Stimulated activated CD4-positive, alpha-beta T cell treated with anti-CD3 and anti-CD28 coated beads, Interleukin-1b, Interleukin-23, amount 100 ng/mL, for 1 hour (primary cell): ENCODE results near the gene EDA.
"Not testable (repeated sequence)": the region's sequence is repeated elsewhere in the genome, so short reads cannot be mapped to it uniquely, and the experiment has no call there.

Experiments
- DNase-seq, 2 donors: peaks; one replicate each; pipeline ENCODE4 v3.0.0-alpha.2; 2020; ENCODE audit warnings: low read depth in 2 of 2

Gene EDA

DNA sequence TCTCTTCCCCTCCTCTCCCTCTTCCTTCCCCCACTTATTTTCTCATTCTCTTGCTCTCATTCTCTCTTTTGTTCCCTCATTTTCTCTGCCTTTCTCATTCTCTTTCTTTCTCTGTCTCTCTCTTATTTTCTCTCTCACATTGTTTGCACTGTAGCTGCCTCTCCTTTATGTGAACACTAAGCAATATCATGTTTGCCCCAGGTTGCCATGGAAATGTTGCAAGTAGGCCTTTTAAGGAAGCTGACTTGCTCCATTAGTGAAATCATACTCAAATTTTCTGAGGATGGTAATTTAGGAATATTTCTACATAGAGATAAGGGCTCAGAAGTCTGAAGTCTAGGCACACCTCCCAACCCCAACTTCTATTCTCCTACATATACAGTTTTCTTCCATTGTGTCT, 130.1 kb downstream of the EDA start:
- no peak for DNase-seq

DNA sequence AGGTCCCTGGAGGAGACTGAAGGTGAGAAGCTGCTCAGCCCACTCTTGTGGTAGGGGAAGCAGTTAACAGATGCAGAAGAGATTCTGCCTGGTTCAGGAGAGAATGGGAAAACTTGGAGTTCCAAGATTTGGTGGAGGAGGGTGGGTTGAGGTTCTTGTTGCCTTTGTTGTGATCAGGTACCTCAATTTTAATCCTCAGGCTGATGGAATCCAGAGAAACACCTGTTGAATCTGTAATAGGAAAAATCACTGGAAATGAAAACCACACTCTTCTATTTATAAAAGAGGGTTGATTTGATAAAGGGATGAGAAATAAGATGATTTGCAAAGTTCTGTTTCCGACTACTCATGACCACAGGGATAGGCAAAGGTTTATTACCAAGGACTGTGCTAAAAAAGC, 132.1 kb downstream of the EDA start:
- no peak for DNase-seq

DNA sequence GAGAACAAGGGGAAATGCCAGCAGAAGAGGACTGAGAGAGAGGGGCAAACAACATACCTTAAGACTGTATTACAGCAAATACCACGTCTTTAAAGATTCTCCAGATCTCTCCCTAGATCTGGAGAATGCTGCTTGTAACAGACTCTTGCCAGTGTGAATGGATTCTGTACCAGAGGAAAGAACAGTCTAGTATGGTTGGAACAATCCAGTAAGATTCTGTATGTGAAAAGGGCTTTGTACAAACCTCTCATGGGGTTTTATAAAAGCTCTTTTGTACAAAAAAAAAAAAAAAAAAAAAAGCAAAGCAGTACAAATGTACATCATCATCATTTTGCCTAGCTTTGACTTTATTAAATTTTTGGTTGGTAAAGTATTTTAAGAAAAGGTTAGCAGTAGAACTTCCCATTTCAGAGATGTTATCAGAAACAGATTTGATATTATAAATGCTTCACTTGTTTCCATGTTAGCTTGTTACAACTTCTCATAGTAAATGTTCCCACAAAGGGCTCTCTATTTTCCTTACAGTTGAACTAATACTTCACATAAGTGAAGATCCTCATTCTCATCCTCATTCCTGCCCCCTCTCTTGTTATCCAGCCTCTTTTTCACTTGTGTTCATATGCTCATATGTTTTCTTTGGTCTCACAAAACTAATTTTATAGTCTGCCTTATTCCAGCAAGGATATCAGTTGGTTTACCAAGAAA, 144.2 kb downstream of the EDA start:
- no peak for DNase-seq

DNA sequence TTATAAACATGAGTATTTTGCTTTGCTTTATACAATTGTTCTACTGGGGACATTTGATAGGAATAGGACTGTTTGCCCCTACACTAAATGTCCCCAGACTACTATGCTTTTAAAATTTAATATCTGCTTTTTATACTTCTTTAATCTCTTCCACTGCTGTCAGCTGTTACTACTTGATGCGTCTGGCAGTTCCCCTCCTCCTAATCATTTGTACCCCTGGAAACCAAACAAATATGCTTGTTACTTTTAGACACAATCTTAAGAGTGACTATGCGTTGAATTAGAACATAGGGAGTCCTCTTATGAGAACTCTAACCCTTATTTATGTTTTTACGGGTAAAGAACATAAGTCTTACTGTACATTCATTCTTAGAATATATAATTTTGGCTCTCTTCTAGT, 145.7 kb downstream of the EDA start:
- no peak for DNase-seq

GRCh38 chrX:69762340-69762739, 146.4 kb downstream of the EDA start:
- DNase-seq = no peak

- no peak for DNase-seq
Measured at GRCh38 chrX:69793260-69793935, 177.5 kb downstream of the EDA start.

GRCh38 chrX:69795702-69796101, 179.8 kb downstream of the EDA start:
- DNase-seq = no peak

GRCh38 chrX:69807400-69807799, 191.5 kb downstream of the EDA start:
- DNase-seq = no peak

DNA sequence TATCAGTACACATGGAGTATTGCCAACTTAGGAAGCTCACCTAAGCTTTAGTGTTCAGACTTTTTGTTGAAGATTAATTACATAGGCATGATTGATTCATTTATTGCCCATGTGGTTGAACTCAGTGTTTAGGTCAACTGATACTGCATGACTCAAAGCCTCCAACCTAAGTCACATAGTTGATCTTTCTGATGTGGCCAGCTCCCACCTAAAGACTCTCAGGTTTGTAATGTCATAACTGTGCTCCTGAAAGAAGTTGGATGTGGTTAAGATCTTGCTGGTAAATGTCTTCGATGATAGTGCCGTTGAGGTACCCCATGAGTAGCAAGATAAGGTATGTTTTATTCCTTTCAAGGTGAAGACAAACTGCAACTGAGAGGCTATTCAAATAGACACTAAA, 192.5 kb downstream of the EDA start:
- no peak for DNase-seq

GRCh38 chrX:69813677-69814076, 197.8 kb downstream of the EDA start:
- no peak for DNase-seq

DNA sequence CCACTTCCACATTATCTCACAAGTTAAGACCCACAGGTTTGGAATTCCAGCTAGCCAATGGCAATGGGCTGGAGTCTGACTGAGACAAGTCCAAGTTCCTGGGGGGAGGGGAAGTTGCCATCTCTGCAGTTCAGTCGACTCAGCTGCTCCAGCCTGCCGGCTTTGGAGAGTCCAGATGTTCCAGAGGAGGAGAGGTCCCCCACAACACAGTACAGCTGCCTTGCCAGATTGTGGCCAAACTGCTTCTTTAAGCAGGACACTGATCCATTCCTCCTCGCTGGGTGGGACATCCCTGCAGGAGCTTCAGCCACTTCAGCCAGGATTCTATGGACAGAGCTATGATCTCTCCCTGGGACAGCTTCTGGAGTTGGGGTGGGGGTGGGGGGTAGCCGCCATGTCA, 199.2 kb downstream of the EDA start:
- no peak for DNase-seq

- no peak for DNase-seq
Measured at GRCh38 chrX:69815519-69815918, 199.6 kb downstream of the EDA start.

DNA sequence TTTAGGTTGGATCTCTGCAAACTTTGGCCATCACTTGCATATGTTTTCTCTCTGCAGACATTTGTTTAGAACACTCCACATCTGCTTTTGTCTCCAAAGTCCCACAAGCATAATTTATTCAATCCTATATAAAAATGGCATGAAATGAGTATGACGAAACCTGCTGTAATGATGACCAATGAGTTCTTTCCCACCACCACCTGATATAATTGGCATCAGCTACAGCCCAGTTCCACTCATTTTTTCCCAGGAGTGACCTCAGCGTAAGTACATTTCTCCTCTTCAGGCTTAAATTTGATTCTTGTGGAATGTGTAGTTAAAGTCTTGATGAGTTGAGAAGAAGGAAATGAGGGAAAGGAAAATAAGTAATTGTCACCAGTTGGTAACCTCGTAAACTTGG, 228.7 kb downstream of the EDA start:
- no peak for DNase-seq

GRCh38 chrX:69859999-69860398, 244.1 kb downstream of the EDA start:
- DNase-seq = not testable (repeated sequence)

GRCh38 chrX:69876221-69876620, 260.3 kb downstream of the EDA start:
- DNase-seq = no peak

DNA sequence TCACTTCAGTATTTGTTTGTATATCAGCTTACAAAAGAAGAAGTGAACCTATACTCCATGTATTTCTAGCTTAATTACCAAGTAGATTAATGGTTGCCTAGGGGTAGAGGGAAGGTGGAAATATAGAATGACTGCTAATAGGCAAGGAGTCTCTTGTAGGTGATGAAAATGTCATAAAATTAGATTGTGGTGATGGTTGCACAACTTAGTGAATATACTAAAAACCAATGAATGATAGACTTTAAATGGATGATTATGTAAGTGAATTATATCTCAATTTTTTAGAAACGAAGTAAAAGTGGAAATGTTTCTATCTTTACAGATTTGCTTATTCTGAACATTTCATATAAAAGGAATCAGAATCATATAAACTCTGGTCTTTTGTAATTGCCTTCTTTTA, 268.3 kb downstream of the EDA start:
- DNase-seq = no peak

DNA sequence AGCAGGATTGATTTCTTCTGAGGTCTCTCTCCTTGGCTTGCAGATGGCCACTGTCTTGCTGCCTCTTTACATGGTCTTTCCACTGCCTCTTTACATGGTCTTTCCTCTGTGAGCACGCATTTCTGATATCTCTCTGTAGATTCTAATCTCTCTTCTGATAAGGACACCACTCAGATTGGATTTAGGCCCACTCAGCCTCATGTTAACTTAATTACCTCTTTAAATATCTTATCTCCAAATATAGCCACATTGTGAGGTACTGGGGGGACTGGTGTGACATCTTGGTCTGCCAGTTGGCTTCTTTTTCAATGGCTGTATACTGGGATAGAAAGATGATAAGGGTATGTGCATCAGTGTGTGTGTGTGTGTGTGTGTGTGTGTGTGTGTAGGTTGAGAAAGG, 280.1 kb downstream of the EDA start:
- DNase-seq = no peak

DNA sequence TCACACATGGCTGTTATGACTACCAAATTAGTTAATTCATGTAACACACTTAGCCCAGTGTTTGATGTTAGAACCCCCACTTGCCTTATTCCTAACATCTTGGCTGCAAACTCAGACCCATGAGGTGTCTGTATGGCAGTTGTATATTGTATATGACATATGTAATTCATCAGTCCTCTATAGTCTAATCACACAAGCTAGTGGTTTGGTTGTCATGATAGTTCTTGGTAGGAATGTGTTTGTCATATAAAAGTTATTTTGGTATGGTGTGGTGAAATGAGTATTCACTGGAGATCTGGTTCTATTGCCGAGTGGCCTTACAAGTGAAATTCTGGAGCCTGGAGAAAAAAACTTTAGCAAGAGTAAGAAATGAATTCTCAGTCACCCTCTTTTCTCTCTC, 284.6 kb downstream of the EDA start:
- no peak for DNase-seq

DNA sequence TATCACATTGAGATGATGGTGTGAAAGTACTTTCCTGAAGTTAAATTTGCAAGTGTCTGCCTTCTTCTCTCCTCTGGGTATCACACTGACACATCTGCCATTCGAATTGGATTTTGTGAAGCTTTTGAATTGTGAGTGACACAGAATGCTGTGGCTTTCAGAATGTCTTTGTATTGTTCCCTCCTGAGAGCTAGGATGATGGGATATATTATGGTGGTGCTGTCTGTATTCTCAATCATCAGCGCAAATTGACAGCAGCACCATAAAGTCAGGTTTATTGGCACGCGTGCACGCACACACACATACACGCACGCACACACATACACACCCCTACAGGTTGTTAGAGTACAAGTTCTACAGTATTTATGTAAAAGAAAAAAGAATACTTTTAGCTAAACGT, 290.5 kb downstream of the EDA start:
- DNase-seq = no peak

DNA sequence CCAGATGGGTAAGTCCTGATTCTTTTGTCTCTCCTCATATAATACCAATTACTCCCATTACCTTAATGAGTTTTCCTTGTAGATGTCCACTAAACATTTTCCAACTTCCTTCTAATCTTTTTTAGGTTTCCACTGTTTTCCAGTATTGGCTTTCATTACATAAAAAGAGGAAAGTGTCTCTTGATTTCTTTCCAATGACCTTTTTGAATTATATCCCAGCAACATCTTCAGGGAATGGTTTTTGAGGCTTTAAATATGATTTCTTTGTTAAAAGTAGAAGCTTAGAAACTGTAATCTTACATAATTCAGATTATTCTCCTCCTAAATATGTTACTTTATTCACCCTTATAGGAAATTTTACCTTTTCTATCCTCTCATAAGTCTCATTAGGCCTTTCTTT, 298.9 kb downstream of the EDA start:
- no peak for DNase-seq

DNA sequence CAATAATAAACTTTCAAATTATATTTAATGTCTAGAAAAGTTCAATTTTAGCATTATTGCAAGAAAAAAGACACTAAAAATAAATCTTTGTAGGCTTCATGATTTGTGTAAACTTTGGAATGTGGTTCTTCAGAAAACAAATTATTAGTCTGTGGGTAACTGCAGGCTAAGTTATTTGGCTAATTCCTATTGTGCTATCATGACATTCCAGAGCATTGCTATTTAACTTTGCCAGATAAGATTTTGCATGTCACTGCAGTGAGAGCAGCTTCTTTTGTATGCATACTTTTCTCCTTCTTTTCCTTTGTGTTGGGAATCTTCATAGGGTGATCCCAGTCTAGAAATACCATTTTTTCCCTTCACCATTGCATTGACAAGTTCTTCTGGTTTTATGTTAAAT, 303.8 kb downstream of the EDA start:
- DNase-seq = no peak

- DNase-seq = no peak
Measured at GRCh38 chrX:69932323-69932722, 316.4 kb downstream of the EDA start.

GRCh38 chrX:69948276-69948797, 332.4 kb downstream of the EDA start:
- DNase-seq = no peak

DNA sequence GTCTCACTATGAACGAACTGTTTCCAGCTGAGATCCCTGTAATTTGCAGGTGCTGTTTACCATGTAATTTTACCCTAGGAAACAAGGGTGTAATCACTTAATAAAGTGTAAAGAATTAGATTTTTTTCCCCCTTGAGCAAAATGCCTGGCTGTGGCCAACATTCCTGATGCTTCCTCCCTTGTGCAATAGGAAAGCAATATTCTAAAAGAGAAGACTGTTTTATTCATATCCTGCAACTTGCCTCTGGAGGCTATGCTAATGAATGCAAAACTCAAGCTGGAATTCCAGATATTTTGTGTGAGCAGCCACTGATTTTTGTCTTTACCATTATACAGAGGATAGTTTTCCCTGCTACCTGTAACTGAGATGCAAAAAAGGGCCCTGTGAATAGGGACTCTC, 335.8 kb downstream of the EDA start:
- no peak for DNase-seq
